HepG2 (cell line): ENCODE data around the gene ZNF527. TPM values are rescaled to one million over a fixed set of nuclear protein-coding genes. Genes with fewer than 3 reads are reported as not detected.

Source experiments
- CTCF ChIP-seq: sonication (generic); formaldehyde crosslinking; IDR thresholded peaks from 2 replicates; pipeline ENCODE4 v1.5.0; 2020; ENCODE audit warnings: mild to moderate bottlenecking, missing genetic modification reagents, moderate library complexity
- DMAP1 ChIP-seq: IDR thresholded peaks from 2 replicates; pipeline ENCODE4 v1.6.1; 2016
- KAT2B ChIP-seq: fragments of 150-350 bp; IDR thresholded peaks from 2 replicates; pipeline ENCODE4 v1.6.1; 2014; ENCODE audit warnings: low read depth, low read length, borderline replicate concordance
- NFIB ChIP-seq: sonication (generic); formaldehyde crosslinking; IDR thresholded peaks from 2 replicates; pipeline ENCODE4 v1.9.0; 2021; ENCODE audit warnings: missing genetic modification reagents, mild to moderate bottlenecking, borderline replicate concordance
- ZNF121 ChIP-seq: sonication (generic); formaldehyde crosslinking; IDR thresholded peaks from 2 replicates; pipeline ENCODE4 v1.5.0; 2020; ENCODE audit warnings: mild to moderate bottlenecking, missing genetic modification reagents
- ZNF263 ChIP-seq: sonication (generic); formaldehyde crosslinking; IDR thresholded peaks from 2 replicates; pipeline ENCODE4 v1.4.0; 2020; ENCODE audit warnings: missing genetic modification reagents
- ZNF337 ChIP-seq: sonication (generic); formaldehyde crosslinking; IDR thresholded peaks from 2 replicates; pipeline ENCODE4 v1.5.1; 2020; ENCODE audit warnings: missing genetic modification reagents, low read depth, mild to moderate bottlenecking, borderline replicate concordance
- polyA plus RNA-seq, 8 experiments: library from polyadenylated mRNA; depleted of rRNA in 3 of 8; stranded (reverse) in 7 of 8; unstranded in 1 of 8; fragments of >200 nt; fragmentation: Illumina TruSeq in 4 of 8; extraction: Trizol in 4 of 8; gene quantifications; 2 replicates each; pipeline versions ENCODE4 v1.2.1 to v1.2.3, GENCODE V29; 2011 to 2016; ENCODE audit warnings: low read depth in 4 of 8, missing spikeins in 1 of 8, mixed read lengths in 1 of 8; ENCODE audit not compliant: insufficient read depth in 1 of 8
- total RNA-seq, 5 experiments: library from RNA; depleted of rRNA; stranded (reverse); fragments of >200 nt; fragmentation: Illumina TruSeq; extraction: Trizol; gene quantifications; 2 replicates each; pipeline ENCODE4 v1.2.3, GENCODE V29; 2016; ENCODE audit warnings: low read depth in 1 of 5
- TF ChIP-seq, protein P1 (sequence below): sonication (generic); formaldehyde crosslinking; IDR thresholded peaks from 2 replicates; pipeline ENCODE4; 2020; ENCODE audit warnings: missing genetic modification reagents, mild to moderate bottlenecking, borderline replicate concordance
- TF ChIP-seq, protein P2 (sequence below): IDR thresholded peaks from 2 replicates; pipeline ENCODE4 v1.6.1; 2018; ENCODE audit warnings: missing genetic modification reagents, mild to moderate bottlenecking, missing compliant biosample characterization
- TF ChIP-seq, protein P3 (sequence below): sonication (generic); formaldehyde crosslinking; IDR thresholded peaks from 2 replicates; pipeline ENCODE4 v1.4.0; 2020; ENCODE audit warnings: missing genetic modification reagents, borderline replicate concordance
- TF ChIP-seq, protein P4 (sequence below): sonication (generic); formaldehyde crosslinking; IDR thresholded peaks from 2 replicates; pipeline ENCODE4 v1.8.1; 2023; ENCODE audit warnings: mild to moderate bottlenecking, missing genetic modification reagents
- TF ChIP-seq, protein P5 (sequence below): sonication (generic); formaldehyde crosslinking; IDR thresholded peaks from 2 replicates; pipeline ENCODE4 v1.4.0; 2020; ENCODE audit warnings: missing genetic modification reagents, borderline replicate concordance

The ZNF527 gene
- total and polyA plus RNA-seq, 2 of the 13 experiments (the other 11 are each of a cell fraction or from before 2014, with no cell fraction given): 1.0 to 3.5 TPM

- TF ChIP-seq, protein P1, sequence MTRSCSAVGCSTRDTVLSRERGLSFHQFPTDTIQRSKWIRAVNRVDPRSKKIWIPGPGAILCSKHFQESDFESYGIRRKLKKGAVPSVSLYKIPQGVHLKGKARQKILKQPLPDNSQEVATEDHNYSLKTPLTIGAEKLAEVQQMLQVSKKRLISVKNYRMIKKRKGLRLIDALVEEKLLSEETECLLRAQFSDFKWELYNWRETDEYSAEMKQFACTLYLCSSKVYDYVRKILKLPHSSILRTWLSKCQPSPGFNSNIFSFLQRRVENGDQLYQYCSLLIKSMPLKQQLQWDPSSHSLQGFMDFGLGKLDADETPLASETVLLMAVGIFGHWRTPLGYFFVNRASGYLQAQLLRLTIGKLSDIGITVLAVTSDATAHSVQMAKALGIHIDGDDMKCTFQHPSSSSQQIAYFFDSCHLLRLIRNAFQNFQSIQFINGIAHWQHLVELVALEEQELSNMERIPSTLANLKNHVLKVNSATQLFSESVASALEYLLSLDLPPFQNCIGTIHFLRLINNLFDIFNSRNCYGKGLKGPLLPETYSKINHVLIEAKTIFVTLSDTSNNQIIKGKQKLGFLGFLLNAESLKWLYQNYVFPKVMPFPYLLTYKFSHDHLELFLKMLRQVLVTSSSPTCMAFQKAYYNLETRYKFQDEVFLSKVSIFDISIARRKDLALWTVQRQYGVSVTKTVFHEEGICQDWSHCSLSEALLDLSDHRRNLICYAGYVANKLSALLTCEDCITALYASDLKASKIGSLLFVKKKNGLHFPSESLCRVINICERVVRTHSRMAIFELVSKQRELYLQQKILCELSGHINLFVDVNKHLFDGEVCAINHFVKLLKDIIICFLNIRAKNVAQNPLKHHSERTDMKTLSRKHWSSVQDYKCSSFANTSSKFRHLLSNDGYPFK: peak; percentile 89; the same call in 1 of the 2 replicates
- TF ChIP-seq CTCF (CRISPR knock-in tag) (peak; percentile 24; the same call in 1 of the 2 replicates), DMAP1 (CRISPR knock-in tag) (0 out of 2 replicates have a peak, but pooled peaks have one; percentile 53), NFIB (CRISPR knock-in tag) (no peak), KAT2B (no peak), ZNF121 (CRISPR knock-in tag) (peak; percentile 90), ZNF337 (CRISPR knock-in tag) (no peak; the same call in 1 of the 2 replicates), ZNF263 (CRISPR knock-in tag) (peak; percentile 83)
- TF ChIP-seq, protein P2, sequence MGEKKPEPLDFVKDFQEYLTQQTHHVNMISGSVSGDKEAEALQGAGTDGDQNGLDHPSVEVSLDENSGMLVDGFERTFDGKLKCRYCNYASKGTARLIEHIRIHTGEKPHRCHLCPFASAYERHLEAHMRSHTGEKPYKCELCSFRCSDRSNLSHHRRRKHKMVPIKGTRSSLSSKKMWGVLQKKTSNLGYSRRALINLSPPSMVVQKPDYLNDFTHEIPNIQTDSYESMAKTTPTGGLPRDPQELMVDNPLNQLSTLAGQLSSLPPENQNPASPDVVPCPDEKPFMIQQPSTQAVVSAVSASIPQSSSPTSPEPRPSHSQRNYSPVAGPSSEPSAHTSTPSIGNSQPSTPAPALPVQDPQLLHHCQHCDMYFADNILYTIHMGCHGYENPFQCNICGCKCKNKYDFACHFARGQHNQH: peak; percentile 88
- TF ChIP-seq, protein P3, sequence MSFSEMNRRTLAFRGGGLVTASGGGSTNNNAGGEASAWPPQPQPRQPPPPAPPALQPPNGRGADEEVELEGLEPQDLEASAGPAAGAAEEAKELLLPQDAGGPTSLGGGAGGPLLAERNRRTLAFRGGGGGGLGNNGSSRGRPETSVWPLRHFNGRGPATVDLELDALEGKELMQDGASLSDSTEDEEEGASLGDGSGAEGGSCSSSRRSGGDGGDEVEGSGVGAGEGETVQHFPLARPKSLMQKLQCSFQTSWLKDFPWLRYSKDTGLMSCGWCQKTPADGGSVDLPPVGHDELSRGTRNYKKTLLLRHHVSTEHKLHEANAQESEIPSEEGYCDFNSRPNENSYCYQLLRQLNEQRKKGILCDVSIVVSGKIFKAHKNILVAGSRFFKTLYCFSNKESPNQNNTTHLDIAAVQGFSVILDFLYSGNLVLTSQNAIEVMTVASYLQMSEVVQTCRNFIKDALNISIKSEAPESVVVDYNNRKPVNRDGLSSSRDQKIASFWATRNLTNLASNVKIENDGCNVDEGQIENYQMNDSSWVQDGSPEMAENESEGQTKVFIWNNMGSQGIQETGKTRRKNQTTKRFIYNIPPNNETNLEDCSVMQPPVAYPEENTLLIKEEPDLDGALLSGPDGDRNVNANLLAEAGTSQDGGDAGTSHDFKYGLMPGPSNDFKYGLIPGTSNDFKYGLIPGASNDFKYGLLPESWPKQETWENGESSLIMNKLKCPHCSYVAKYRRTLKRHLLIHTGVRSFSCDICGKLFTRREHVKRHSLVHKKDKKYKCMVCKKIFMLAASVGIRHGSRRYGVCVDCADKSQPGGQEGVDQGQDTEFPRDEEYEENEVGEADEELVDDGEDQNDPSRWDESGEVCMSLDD: 0 out of 2 replicates have a peak, but pooled peaks have one; percentile 43
- TF ChIP-seq, protein P4, sequence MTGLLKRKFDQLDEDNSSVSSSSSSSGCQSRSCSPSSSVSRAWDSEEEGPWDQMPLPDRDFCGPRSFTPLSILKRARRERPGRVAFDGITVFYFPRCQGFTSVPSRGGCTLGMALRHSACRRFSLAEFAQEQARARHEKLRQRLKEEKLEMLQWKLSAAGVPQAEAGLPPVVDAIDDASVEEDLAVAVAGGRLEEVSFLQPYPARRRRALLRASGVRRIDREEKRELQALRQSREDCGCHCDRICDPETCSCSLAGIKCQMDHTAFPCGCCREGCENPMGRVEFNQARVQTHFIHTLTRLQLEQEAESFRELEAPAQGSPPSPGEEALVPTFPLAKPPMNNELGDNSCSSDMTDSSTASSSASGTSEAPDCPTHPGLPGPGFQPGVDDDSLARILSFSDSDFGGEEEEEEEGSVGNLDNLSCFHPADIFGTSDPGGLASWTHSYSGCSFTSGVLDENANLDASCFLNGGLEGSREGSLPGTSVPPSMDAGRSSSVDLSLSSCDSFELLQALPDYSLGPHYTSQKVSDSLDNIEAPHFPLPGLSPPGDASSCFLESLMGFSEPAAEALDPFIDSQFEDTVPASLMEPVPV (CRISPR knock-in tag): 0 out of 2 replicates have a peak, but pooled peaks have one; percentile 38
- TF ChIP-seq, protein P5, sequence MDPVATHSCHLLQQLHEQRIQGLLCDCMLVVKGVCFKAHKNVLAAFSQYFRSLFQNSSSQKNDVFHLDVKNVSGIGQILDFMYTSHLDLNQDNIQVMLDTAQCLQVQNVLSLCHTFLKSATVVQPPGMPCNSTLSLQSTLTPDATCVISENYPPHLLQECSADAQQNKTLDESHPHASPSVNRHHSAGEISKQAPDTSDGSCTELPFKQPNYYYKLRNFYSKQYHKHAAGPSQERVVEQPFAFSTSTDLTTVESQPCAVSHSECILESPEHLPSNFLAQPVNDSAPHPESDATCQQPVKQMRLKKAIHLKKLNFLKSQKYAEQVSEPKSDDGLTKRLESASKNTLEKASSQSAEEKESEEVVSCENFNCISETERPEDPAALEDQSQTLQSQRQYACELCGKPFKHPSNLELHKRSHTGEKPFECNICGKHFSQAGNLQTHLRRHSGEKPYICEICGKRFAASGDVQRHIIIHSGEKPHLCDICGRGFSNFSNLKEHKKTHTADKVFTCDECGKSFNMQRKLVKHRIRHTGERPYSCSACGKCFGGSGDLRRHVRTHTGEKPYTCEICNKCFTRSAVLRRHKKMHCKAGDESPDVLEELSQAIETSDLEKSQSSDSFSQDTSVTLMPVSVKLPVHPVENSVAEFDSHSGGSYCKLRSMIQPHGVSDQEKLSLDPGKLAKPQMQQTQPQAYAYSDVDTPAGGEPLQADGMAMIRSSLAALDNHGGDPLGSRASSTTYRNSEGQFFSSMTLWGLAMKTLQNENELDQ: no peak
Measured at GRCh38 chr19:37370880-37371661, at the start of gene ZNF527 (continued).
